ENCODE results near the gene CTDSPL. TPM values are rescaled to one million over a fixed set of nuclear protein-coding genes. Genes with fewer than 3 reads are reported as not detected.

CTDSPL gene
- total and polyA plus RNA-seq, 10 of the 15 experiments (the other 5 are each of a cell fraction or from before 2014, with no cell fraction given): 0.05 to 0.51 (median 0.18) TPM; not detected in 6

GRCh38 chr3:38016847-38017444 is 155.3 kb downstream of the CTDSPL start (continued):
- TF ChIP-seq ZSCAN29 (IDR thresholded peaks at IDR 0.05) (no peak), IKZF1 (conservative IDR thresholded peaks at IDR 0.05) (no peak), SMAD5 (IDR thresholded peaks at IDR 0.05; ENCODE audit: low read depth) (no peak), MAX (IDR thresholded peaks at IDR 0.05; ENCODE audit: low read depth, low read length) (no peak), SMC3 (IDR thresholded peaks at IDR 0.05; ENCODE audit: borderline replicate concordance, low read length) (no peak), POLR2AphosphoS2 (IDR thresholded peaks at IDR 0.05; ENCODE audit: low read depth, low read length) (no peak), NR2F1 (conservative IDR thresholded peaks at IDR 0.05) (no peak), NRF1 (conservative IDR thresholded peaks at IDR 0.05; ENCODE audit: low read depth, low read length) (no peak), NFIC (IDR thresholded peaks at IDR 0.05; ENCODE audit: low read depth, low read length) (no peak), IRF4 (IDR thresholded peaks at IDR 0.05; ENCODE audit: low read depth, low read length) (no peak)

- H4K20me1 ChIP-seq (ENCODE audit: control insufficient read depth, insufficient read depth): no peaks in the 10 kb centered on the region
- intact Hi-C loops (cut with micrococcal nuclease; ENCODE audit: unreplicated experiment) (no loop called here), in situ Hi-C loops (cut with MboI) (no loop called here)
- DNase-seq (ENCODE audit: low read depth, low spot score) (no peak), FAIRE-seq (no peak), ATAC-seq (no peak)
- BruUV-seq (replicated peaks): no TSS peak
- ChIA-PET POLR2A (no interaction called here), RAD21 (ENCODE audit: unreplicated experiment) (no interaction called here), SMC1A (ENCODE audit: uncharacterized antibody, unreplicated experiment) (no interaction called here), CTCF (no interaction called here)
- no peaks in the 10 kb centered on the region for H3K27me3 ChIP-seq (replicated peaks in 1 of 2; ENCODE audit: control insufficient read depth in 2 of 2, insufficient read depth in 2 of 2, low read length in 1 of 2)
- H3K9ac ChIP-seq (ENCODE audit: control insufficient read depth, insufficient read depth, low read length): no peak overlapping the region
- no peaks in the 10 kb centered on the region for H3K36me3 ChIP-seq (ENCODE audit: control insufficient read depth in 2 of 2, insufficient read depth in 2 of 2, low read length in 1 of 2)
- WGBS (ENCODE audit: insufficient coverage, insufficient replicate concordance, low lambda C conversion rate, missing lambda C conversion rate): 52% methylated on average over 9 of the region's 9 CpGs
- no peak overlapping the region for H2AFZ ChIP-seq (ENCODE audit: control insufficient read depth, low read depth, low read length)
- H3K9me3 ChIP-seq (replicated peaks; ENCODE audit: control insufficient read depth, insufficient read depth, low read length): no peaks in the 10 kb centered on the region; the same call in 2 of the 3 replicates
- H3K79me2 ChIP-seq (ENCODE audit: control insufficient read depth, insufficient read depth, low read length): no peaks in the 10 kb centered on the region
- no peak overlapping the region for H3K27ac ChIP-seq (ENCODE audit: control insufficient read depth, insufficient read depth)
- H3K4me3 ChIP-seq: no peak overlapping the region
- no peak overlapping the region for H3K4me2 ChIP-seq (ENCODE audit: control insufficient read depth, insufficient read depth)
- no peaks in the 10 kb centered on the region for H3K4me1 ChIP-seq (ENCODE audit: control insufficient read depth, insufficient read depth, low read length)
- TF ChIP-seq SIX5 (IDR thresholded peaks at IDR 0.05; ENCODE audit: low read depth, low read length, severe bottlenecking) (no peak), IKZF2 (IDR thresholded peaks at IDR 0.05) (no peak), NFIC (IDR thresholded peaks at IDR 0.05; ENCODE audit: low read depth, low read length) (no peak), PKNOX1 (IDR thresholded peaks at IDR 0.05) (no peak), MXI1 (IDR thresholded peaks at IDR 0.05; ENCODE audit: low read depth, low read length) (no peak), ZBTB33 (IDR thresholded peaks at IDR 0.05) (no peak), NBN (IDR thresholded peaks at IDR 0.05) (no peak), HSF1 (IDR thresholded peaks at IDR 0.05; ENCODE audit: low read depth, low read length) (no peak), BHLHE40 (IDR thresholded peaks at IDR 0.05; ENCODE audit: borderline replicate concordance in 1 of 2, low read depth in 2 of 2, low read length in 1 of 2) (no peak)
Observed at GRCh38 chr3:38017445-38018295, 156.0 kb downstream of the CTDSPL start.

Data from GM12878 (cell line).